Keratinocyte (primary cell): ENCODE data around the gene GRM7. TPM values are rescaled to one million over a fixed set of nuclear protein-coding genes. Genes with fewer than 3 reads are reported as not detected.

Source experiments
- DNase-seq: peaks from one replicate; pipeline ENCODE4 v3.0.0-alpha.2; 2011; ENCODE audit warnings: low read depth, missing footprints, low spot score
- FAIRE-seq: peaks from 2 replicates; lab custom pipeline; 2011; peaks lifted over from hg19 to GRCh38; lab: Jason Lieb, UNC
- H2AFZ ChIP-seq: 2 replicates; pipeline ENCODE4 v1.6.0; 2012; ENCODE audit warnings: low read length, control low read depth, inconsistent platforms; ENCODE audit not compliant: control insufficient read depth
- H3K27ac ChIP-seq: 2 replicates; pipeline ENCODE4 v1.5.1; 2011; ENCODE audit warnings: low read length; ENCODE audit not compliant: control insufficient read depth, insufficient read depth
- H3K27me3 ChIP-seq: 3 replicates; pipeline ENCODE4 v1.6.0; 2011; ENCODE audit warnings: low read length; ENCODE audit not compliant: control insufficient read depth, insufficient read depth; ENCODE audit errors: extremely low read depth
- H3K36me3 ChIP-seq, 2 experiments: 2 replicates in 1 of 2; 3 replicates in 1 of 2; pipeline ENCODE4 v1.5.1; 2011; ENCODE audit warnings: low read length in 2 of 2, mild to moderate bottlenecking in 1 of 2; ENCODE audit not compliant: control insufficient read depth in 2 of 2, insufficient read depth in 2 of 2; ENCODE audit errors: extremely low read depth in 1 of 2
- H3K4me1 ChIP-seq: 3 replicates; pipeline ENCODE4 v1.5.1; 2011; ENCODE audit warnings: low read length; ENCODE audit not compliant: control insufficient read depth, insufficient read depth; ENCODE audit errors: extremely low read depth
- H3K4me2 ChIP-seq: 3 replicates; pipeline ENCODE4 v1.6.0; 2011; ENCODE audit warnings: low read depth, low read length; ENCODE audit not compliant: control insufficient read depth, insufficient read depth; ENCODE audit errors: extremely low read depth
- H3K4me3 ChIP-seq, 3 experiments: fragments of 200-600 bp in 1 of 3; sonication (generic) in 1 of 3; 2 replicates in 2 of 3; 3 replicates in 1 of 3; pipeline ENCODE4 v1.5.1; 2011 to 2016; ENCODE audit warnings: low read length in 3 of 3, mild to moderate bottlenecking in 3 of 3, control low read depth in 2 of 3, inconsistent platforms in 1 of 3, low read depth in 1 of 3, mixed read lengths in 1 of 3, mixed run types in 1 of 3, moderate library complexity in 1 of 3; ENCODE audit not compliant: control insufficient read depth in 2 of 3, insufficient read depth in 2 of 3; ENCODE audit errors: extremely low read depth in 1 of 3
- H3K79me2 ChIP-seq: 2 replicates; pipeline ENCODE4 v1.6.0; 2012; ENCODE audit warnings: low read length; ENCODE audit not compliant: control insufficient read depth, insufficient read depth
- H3K9ac ChIP-seq: 3 replicates; pipeline ENCODE4 v1.6.0; 2011; ENCODE audit warnings: low read length; ENCODE audit not compliant: control insufficient read depth, insufficient read depth; ENCODE audit errors: extremely low read depth
- H3K9me1 ChIP-seq: 3 replicates; pipeline ENCODE4 v1.6.0; 2011; ENCODE audit warnings: low read length; ENCODE audit not compliant: control insufficient read depth, insufficient read depth; ENCODE audit errors: extremely low read depth
- H3K9me3 ChIP-seq: 2 replicates; pipeline ENCODE4 v1.5.1; 2012; ENCODE audit warnings: low read depth, low read length; ENCODE audit not compliant: control insufficient read depth
- H4K20me1 ChIP-seq: 3 replicates; pipeline ENCODE4 v1.6.0; 2011; ENCODE audit warnings: low read length; ENCODE audit not compliant: control insufficient read depth, insufficient read depth; ENCODE audit errors: extremely low read depth
- CTCF ChIP-seq, 3 experiments: IDR thresholded peaks in 1 of 3; conservative IDR thresholded peaks in 1 of 3; optimal IDR thresholded peaks in 1 of 3; 2 replicates in 2 of 3; 3 replicates in 1 of 3; pipeline versions ENCODE3 to v1.5.1; 2011; ENCODE audit warnings: low read length in 3 of 3, mild to moderate bottlenecking in 3 of 3, moderate library complexity in 2 of 3, control low read depth in 1 of 3, inconsistent platforms in 1 of 3; ENCODE audit not compliant: insufficient read depth in 2 of 3; ENCODE audit errors: extremely low read depth in 1 of 3
- EZH2 ChIP-seq: IDR thresholded peaks from one replicate; pipeline ENCODE4 v1.6.1; 2012; ENCODE audit warnings: inconsistent platforms, mild to moderate bottlenecking, low read length, moderate library complexity
- dilution Hi-C: fragments of 300-500 bp; cut with MboI; formaldehyde crosslinking; loops from one replicate; pipeline ENCODE4 v1.7.0; 2020; ENCODE audit warnings: low sequenced_read_pairs; ENCODE audit not compliant: extremely low pct_ligation_motif_present
- polyA plus RNA-seq, 5 experiments: library from polyadenylated mRNA; depleted of rRNA in 3 of 5; stranded (reverse) in 3 of 5; stranded (forward) in 1 of 5; unstranded in 1 of 5; fragments of >200 nt; gene quantifications; 1 replicate in 1 of 5; 2 replicates in 3 of 5; 3 replicates in 1 of 5; pipeline versions ENCODE4 v1.2.1 to v1.2.3, GENCODE V29; 2011 to 2012; ENCODE audit warnings: missing spikeins in 2 of 5, low read depth in 1 of 5, low replicate concordance in 1 of 5

GRM7 gene
- polyA plus RNA-seq, 1 donor (not counting 4 experiments of a cell fraction or from before 2014, with no cell fraction given): not detected

- H3K4me3 ChIP-seq: no peak overlapping the region
- dilution Hi-C loops: no loop called here
- no peaks in the 10 kb centered on the region for H3K4me1 ChIP-seq
- no peaks in the 10 kb centered on the region for H3K27me3 ChIP-seq
- H3K27ac ChIP-seq: no peak overlapping the region
- TF ChIP-seq EZH2: no peak
- TF ChIP-seq CTCF (optimal IDR thresholded peaks at IDR 0.05 in 1 of 3, IDR thresholded peaks at IDR 0.05 in 1 of 3, conservative IDR thresholded peaks at IDR 0.05 in 1 of 3; ENCODE audit: extremely low read depth in 1 of 3, insufficient read depth in 2 of 3, low read length in 3 of 3): no peak
- H3K9me1 ChIP-seq: no peaks in the 10 kb centered on the region
- no peak overlapping the region for H3K4me2 ChIP-seq
- DNase-seq: no peak
- H3K9ac ChIP-seq: no peak overlapping the region
- H2AFZ ChIP-seq: no peak overlapping the region
- no peaks in the 10 kb centered on the region for H4K20me1 ChIP-seq
- no peaks in the 10 kb centered on the region for H3K9me3 ChIP-seq
- H3K79me2 ChIP-seq: no peaks in the 10 kb centered on the region
- H3K36me3 ChIP-seq: no peaks in the 10 kb centered on the region
- FAIRE-seq: no peak
Observed at GRCh38 chr3:7290077-7290825, 429.3 kb downstream of the GRM7 start.

GRCh38 chr3:7292362-7292761, 431.4 kb downstream of the GRM7 start:
- no peak overlapping the region for H2AFZ ChIP-seq
- dilution Hi-C loops: no loop called here
- no peaks in the 10 kb centered on the region for H3K9me1 ChIP-seq
- no peaks in the 10 kb centered on the region for H4K20me1 ChIP-seq
- FAIRE-seq (no peak), DNase-seq (no peak)
- no peak overlapping the region for H3K4me2 ChIP-seq
- TF ChIP-seq CTCF (optimal IDR thresholded peaks at IDR 0.05 in 1 of 3, IDR thresholded peaks at IDR 0.05 in 1 of 3, conservative IDR thresholded peaks at IDR 0.05 in 1 of 3; ENCODE audit: extremely low read depth in 1 of 3, insufficient read depth in 2 of 3, low read length in 3 of 3) (no peak), EZH2 (no peak)
- no peak overlapping the region for H3K9ac ChIP-seq
- no peaks in the 10 kb centered on the region for H3K27me3 ChIP-seq
- no peaks in the 10 kb centered on the region for H3K9me3 ChIP-seq
- H3K27ac ChIP-seq: no peak overlapping the region
- no peak overlapping the region for H3K4me3 ChIP-seq
- H3K4me1 ChIP-seq: no peaks in the 10 kb centered on the region
- no peaks in the 10 kb centered on the region for H3K79me2 ChIP-seq
- no peaks in the 10 kb centered on the region for H3K36me3 ChIP-seq
